Kidney (tissue), 14 donors: ENCODE data around the gene KCNH2. TPM values are rescaled to one million over a fixed set of nuclear protein-coding genes. Genes with fewer than 3 reads are reported as not detected.

Experiments
- DNase-seq, 5 donors: peaks; one replicate each; pipeline ENCODE4 v3.0.0-alpha.2; 2013 to 2020
- FAIRE-seq: peaks from 2 replicates; lab custom pipeline; 2012; peaks lifted over from hg19 to GRCh38; lab: Jason Lieb, UNC
- H3K27ac ChIP-seq, 2 donors: one replicate each; pipeline ENCODE4 v1.7.0; 2013; ENCODE audit warnings: low read depth in 2 of 2, low read length in 2 of 2, inconsistent platforms in 1 of 2
- H3K27me3 ChIP-seq: one replicate; pipeline ENCODE4 v1.7.1; 2013; ENCODE audit warnings: low read length, inconsistent platforms; ENCODE audit not compliant: control insufficient read depth, insufficient read depth
- H3K36me3 ChIP-seq, 3 donors: one replicate each; pipeline versions ENCODE4 v1.7.0 to v1.7.1; 2013; ENCODE audit warnings: low read length in 3 of 3, control low read depth in 1 of 3, inconsistent platforms in 1 of 3; ENCODE audit not compliant: insufficient read depth in 3 of 3, control insufficient read depth in 2 of 3
- H3K4me1 ChIP-seq, 3 donors: one replicate each; pipeline versions ENCODE4 v1.7.0 to v1.7.1; 2013; ENCODE audit warnings: low read length in 3 of 3, inconsistent platforms in 1 of 3, low read depth in 1 of 3; ENCODE audit not compliant: control insufficient read depth in 2 of 3, insufficient read depth in 2 of 3
- H3K4me3 ChIP-seq, 3 donors: one replicate each; pipeline versions ENCODE4 v1.7.0 to v1.8.1; 2013; ENCODE audit warnings: low read length in 3 of 3, control low read depth in 1 of 3, inconsistent platforms in 1 of 3
- H3K9ac ChIP-seq, 3 donors: one replicate each; pipeline versions ENCODE4 v1.7.0 to v1.7.1; 2013; ENCODE audit warnings: low read length in 3 of 3, control low read depth in 1 of 3, inconsistent platforms in 1 of 3
- H3K9me3 ChIP-seq, 3 donors: one replicate each; pipeline versions ENCODE4 v1.7.0 to v1.7.1; 2013; ENCODE audit warnings: low read length in 3 of 3, control low read depth in 1 of 3, inconsistent platforms in 1 of 3; ENCODE audit not compliant: control insufficient read depth in 2 of 3, insufficient read depth in 1 of 3
- intact Hi-C: fragments of 100-400 bp; cut with DNase I; formaldehyde crosslinking; loops from one replicate; pipeline ENCODE4 v1.11.1; 2022
- polyA plus RNA-seq: library from polyadenylated mRNA; stranded (reverse); fragments of 350-450 nt; fragmentation: Illumina TruSeq; extraction: RNeasy Lipid Tissue Mini Kit (QIAGEN cat#74804); gene quantifications from one replicate; pipeline ENCODE4 v1.2.3, GENCODE V29; 2014; ENCODE audit warnings: low read depth, low replicate concordance; ENCODE audit not compliant: insufficient read depth
- total RNA-seq: library from RNA; stranded (reverse); fragmentation: NEBNext Ultra II Directional; extraction: Animal tissue kit (Norgen Biotek cat#: 25700); gene quantifications from one replicate; pipeline ENCODE4 v1.2.1, GENCODE V29; 2021
- TF ChIP-seq, protein P1 (sequence below): IDR thresholded peaks from 3 replicates; pipeline ENCODE4 v1.5.1; 2012; ENCODE audit warnings: mild to moderate bottlenecking, moderate library complexity, borderline replicate concordance; ENCODE audit not compliant: insufficient read depth; ENCODE audit errors: extremely low read depth
- donor health status: control.
- donor health status: control.
- donor health status: control.
- donor health status: control.
- donor health status: control.
- donor health status: DM: yes; HTN: yes; CAD: no.
- donor health status: Normal renal cell carcinoma (clear cell type).

The KCNH2 gene
- total and polyA plus RNA-seq, 2 donors from 2014 or later = 1.3 to 1.5 TPM

DNA sequence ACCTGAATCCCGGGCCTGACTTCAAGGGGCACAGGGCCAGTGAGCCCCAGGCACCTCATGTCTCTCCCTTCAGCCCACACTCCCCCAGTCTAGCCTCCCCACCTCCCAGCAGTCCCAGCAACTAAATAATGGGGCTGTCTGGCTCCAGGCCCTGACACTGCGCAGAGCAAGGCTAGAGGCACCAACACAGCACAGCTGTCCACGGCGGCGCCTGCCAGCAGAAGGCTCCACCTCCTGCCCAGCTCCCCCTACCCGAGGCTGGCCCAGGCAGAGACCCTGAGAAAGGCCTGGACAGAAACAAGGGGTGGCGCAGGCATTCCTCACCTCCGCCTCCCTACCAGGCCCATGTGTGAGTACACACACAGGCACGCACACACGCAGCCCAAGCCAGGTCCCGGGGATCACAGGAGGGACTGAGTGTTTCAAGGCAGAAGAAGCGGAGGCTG is 6.1 kb downstream of the KCNH2 start:
- TF ChIP-seq, protein P1, sequence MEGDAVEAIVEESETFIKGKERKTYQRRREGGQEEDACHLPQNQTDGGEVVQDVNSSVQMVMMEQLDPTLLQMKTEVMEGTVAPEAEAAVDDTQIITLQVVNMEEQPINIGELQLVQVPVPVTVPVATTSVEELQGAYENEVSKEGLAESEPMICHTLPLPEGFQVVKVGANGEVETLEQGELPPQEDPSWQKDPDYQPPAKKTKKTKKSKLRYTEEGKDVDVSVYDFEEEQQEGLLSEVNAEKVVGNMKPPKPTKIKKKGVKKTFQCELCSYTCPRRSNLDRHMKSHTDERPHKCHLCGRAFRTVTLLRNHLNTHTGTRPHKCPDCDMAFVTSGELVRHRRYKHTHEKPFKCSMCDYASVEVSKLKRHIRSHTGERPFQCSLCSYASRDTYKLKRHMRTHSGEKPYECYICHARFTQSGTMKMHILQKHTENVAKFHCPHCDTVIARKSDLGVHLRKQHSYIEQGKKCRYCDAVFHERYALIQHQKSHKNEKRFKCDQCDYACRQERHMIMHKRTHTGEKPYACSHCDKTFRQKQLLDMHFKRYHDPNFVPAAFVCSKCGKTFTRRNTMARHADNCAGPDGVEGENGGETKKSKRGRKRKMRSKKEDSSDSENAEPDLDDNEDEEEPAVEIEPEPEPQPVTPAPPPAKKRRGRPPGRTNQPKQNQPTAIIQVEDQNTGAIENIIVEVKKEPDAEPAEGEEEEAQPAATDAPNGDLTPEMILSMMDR = no peak
- H3K9me3 ChIP-seq = no peaks in the 10 kb centered on the region
- no peak overlapping the region for H3K9ac ChIP-seq
- peaks cover 4% of the 10 kb centered on the region for H3K27me3 ChIP-seq
- DNase-seq (peak in 2 of 5 donors; percentile 81 to 83), FAIRE-seq (no peak)
- no peaks in the 10 kb centered on the region for H3K36me3 ChIP-seq
- no peak overlapping the region for H3K27ac ChIP-seq
- no peak overlapping the region for H3K4me3 ChIP-seq
- intact Hi-C loops = no loop called here
- peaks cover 0 to 3% (median 0%) of the 10 kb centered on the region in 3 donors for H3K4me1 ChIP-seq

- Histone ChIP-seq H3K36me3 (no peaks in the 10 kb centered on the region), H3K4me1 (peaks cover 0 to 3% (median 0%) of the 10 kb centered on the region in 3 donors), H3K4me3 (no peak overlapping the region), H3K27ac (no peak overlapping the region), H3K9me3 (no peaks in the 10 kb centered on the region), H3K27me3 (no peaks in the 10 kb centered on the region), H3K9ac (no peak overlapping the region)
- FAIRE-seq (no peak), DNase-seq (peak in 4 of 5 donors; percentile 87 to 93 (median 88))
- TF ChIP-seq, protein P1 = no peak
- intact Hi-C loops = no loop called here
Measured at GRCh38 chr7:150971242-150972022, 6.7 kb downstream of the KCNH2 start.

GRCh38 chr7:150970424-150970823 is 7.7 kb downstream of the KCNH2 start:
- H3K27me3 ChIP-seq = no peaks in the 10 kb centered on the region
- H3K9ac ChIP-seq = no peak overlapping the region
- peaks cover 0 to 6% (median 0%) of the 10 kb centered on the region in 3 donors for H3K4me1 ChIP-seq
- no peaks in the 10 kb centered on the region for H3K36me3 ChIP-seq
- no peak for DNase-seq
- H3K9me3 ChIP-seq = no peaks in the 10 kb centered on the region
- H3K4me3 ChIP-seq = no peak overlapping the region
- intact Hi-C loops = no loop called here
- FAIRE-seq = no peak
- no peak overlapping the region for H3K27ac ChIP-seq
- TF ChIP-seq, protein P1 = no peak
